GM20000 (cell line): Measurements from ENCODE around the gene CTSF.

Experiments
- DNase-seq: peaks from one replicate; pipeline ENCODE4 v3.0.0; 2012; ENCODE audit warnings: low spot score
- CTCF ChIP-seq: IDR thresholded peaks from 2 replicates; pipeline ENCODE4 v1.5.1; 2012; ENCODE audit warnings: mild to moderate bottlenecking, control low read depth; ENCODE audit errors: extremely low read depth, missing control alignments

The CTSF gene

DNA sequence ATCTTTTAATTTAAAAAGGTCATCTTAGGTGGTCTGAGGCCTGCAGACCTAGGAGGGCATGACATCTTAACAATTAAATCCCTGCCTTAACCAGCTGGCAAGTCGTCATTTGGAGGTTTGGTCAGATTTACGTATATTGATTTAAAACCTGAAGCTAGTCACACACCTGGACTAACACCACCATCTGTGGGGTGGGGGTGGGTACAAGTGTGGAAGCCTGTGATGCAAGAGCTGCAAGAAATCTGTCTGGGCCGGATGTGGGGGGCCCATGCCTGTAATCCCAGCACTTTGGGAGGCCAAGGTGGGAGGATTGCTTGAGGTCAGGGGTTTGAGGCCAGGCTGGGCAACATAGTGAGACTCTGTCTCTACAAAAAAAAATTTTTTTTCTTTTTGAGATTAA, 12.9 kb upstream of the CTSF start:
- no peak for TF ChIP-seq CTCF
- no peak for DNase-seq

- no peak for TF ChIP-seq CTCF
- DNase-seq, result no peak
Measured at GRCh38 chr11:66580803-66581202, 12.4 kb upstream of the CTSF start.

DNA sequence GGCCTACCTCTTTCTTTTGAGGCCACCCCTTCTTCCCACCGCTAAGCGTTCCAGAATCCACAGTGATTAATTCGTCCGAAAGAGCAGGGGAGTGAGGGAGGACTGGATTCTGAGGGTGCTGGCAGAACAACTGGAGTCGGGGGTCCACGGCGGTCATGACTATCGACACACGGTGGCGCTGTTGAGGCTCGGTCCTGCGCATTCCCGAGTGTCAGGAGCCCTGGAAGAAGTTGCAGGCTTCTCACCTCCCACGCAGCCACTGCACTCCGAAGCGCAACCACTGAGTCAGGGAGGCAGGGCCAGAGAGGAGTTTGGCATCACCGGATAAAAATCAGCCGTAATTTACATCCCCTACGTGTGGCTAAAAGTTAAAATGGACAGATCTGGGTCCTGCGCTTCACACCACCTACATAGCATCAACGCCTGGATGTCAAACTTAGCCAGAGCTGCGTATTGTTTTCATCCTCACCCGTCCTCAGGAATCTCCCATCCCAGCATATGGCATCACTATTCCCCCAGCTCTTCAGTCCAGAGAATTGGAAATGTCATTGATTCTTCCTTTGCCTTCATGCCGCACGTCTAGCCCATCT, 10.7 kb upstream of the CTSF start:
- TF ChIP-seq CTCF, result peak; percentile 54
- DNase-seq, result peak; percentile 86

DNA sequence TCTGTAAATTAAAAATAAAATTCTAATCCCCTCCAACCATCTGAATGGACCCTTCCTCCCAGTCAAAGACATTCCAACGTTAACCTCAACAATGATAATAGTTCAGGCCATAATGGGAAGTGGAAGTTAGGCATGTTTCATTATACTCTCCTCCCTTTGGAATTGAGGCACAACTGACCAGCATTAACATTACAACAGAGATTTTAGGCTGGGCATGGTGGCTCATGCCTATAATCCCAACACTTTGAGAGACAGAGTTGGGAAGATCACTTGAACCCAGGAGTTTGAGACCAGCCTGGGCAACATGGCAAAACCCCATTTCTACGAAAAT, 2.4 kb upstream of the CTSF start:
- TF ChIP-seq CTCF, result no peak
- no peak for DNase-seq

DNA sequence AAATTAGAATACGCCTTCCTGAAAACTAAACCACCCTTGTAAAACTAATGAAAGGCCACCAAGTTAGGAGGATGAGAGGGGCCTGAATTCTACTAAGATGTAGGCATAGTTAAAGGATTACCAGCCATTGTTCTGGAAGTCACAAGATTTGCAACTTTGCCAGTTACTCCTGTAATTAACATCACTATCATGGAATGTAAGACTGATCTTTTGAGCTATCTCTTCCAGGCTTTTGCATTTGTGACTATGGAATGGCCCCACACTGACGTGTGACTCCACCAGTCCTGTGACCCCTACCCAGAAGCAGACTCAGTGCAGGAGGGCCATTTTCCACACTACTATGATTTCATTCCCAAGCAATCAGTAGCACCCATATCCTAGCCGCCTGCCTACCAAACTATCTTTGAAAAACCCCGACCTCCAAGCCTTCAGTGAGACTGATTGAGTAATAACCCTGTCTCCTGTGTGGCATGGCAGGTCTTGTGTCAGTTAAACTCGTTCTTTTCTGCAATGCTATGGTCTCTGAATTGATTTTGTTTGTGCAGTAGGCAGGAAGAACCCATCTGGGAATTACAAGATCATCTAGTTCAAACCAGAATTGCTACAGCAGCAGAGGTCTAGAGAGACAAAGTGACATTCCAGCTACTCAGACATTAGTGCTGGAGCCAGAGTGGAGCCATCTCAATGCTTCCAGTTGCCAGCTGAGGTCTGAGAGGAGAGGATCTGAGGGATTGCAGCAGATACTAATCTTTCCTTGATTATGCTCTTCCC, 1.9 kb upstream of the CTSF start:
- DNase-seq, result no peak
- TF ChIP-seq CTCF, result no peak

DNA sequence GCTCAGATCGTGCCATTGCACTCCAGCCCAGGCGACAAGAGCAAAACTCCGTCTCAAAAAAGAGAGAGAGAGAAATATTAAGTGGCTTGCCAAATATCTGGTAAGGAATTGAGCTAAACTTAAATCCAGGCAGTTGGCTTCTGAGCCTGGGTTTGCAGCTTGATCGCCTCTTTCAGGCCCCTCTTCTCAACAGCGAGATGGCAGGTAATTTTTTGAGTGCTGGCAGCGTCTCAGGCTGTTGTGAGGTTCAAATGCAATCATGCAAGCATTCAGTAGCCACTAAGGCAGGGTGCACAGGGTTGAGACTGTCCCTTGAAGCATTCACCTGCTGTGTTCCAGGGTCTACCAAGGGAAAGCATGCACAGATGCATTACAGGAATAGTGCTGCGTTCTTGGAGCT, 670 bp upstream of the CTSF start:
- TF ChIP-seq CTCF, result no peak
- DNase-seq, result no peak

DNA sequence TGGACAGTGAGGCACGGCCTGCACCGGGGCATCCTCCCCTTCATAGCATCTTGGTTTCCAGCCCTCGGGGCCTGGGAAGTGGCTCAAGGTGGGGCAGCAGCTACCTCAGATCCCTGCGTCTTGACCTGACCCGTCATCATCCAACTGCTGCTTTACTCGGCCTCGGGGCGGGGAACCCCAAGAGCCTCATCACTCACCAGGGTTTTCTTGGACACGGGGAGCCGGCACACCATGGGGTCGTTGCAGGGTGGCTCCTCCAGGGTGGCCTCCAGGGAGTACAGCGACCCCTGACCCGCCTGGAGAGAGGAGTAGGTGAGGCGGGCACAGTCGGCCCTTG, 651 bp downstream of the CTSF start:
- no peak for TF ChIP-seq CTCF
- no peak for DNase-seq
